SK-N-SH (cell line): ENCODE data around the gene ITGA2B. TPM values are rescaled to one million over a fixed set of nuclear protein-coding genes. Genes with fewer than 3 reads are reported as not detected.

Experiments used
- CTCF ChIA-PET: fragments of 300-600, 350-600 bp; formaldehyde crosslinking; extraction: SDS; loops from one replicate; lab custom pipeline; 2021; lab: Yijun Ruan, JAX
- POLR2A ChIA-PET: fragments of 350-600 bp; sonication (Branson Sonifier 250); formaldehyde crosslinking; extraction: SDS; loops from one replicate; lab custom pipeline; 2020; ENCODE audit warnings: antibody characterized with exemption, inconsistent platforms; lab: Yijun Ruan, JAX
- DNase-seq: peaks from one replicate; pipeline ENCODE4 v3.0.0; 2012
- H2AFZ ChIP-seq: fragments of 200-600 bp; sonication (generic); 2 replicates; pipeline ENCODE4 v1.8.1; 2016; ENCODE audit warnings: antibody characterized with exemption, mild to moderate bottlenecking, low read depth
- H3F3A ChIP-seq: fragments of 200-600 bp; sonication (generic); replicated peaks from 2 replicates; pipeline ENCODE3; 2016; ENCODE audit warnings: antibody characterized with exemption, mild to moderate bottlenecking; ENCODE audit not compliant: insufficient read depth
- H3K27ac ChIP-seq, 2 experiments: fragments of 200-500 bp in 1 of 2; fragments of 200-600 bp in 1 of 2; sonication (Bioruptor generic) in 1 of 2; sonication (generic), shearing (Covaris generic) in 1 of 2; 2 replicates each; pipeline versions ENCODE4 v1.5.1 to v1.6.1; 2014 to 2016; ENCODE audit warnings: low read depth in 2 of 2, inconsistent platforms in 1 of 2, low read length in 1 of 2, mild to moderate bottlenecking in 1 of 2, mixed read lengths in 1 of 2
- H3K27me3 ChIP-seq: fragments of 200-600 bp; sonication (generic), shearing (Covaris generic); 2 replicates; pipeline ENCODE4 v1.6.1; 2016; ENCODE audit warnings: mixed run types; ENCODE audit not compliant: insufficient read depth
- H3K36me3 ChIP-seq, 2 experiments: fragments of 200-500 bp in 1 of 2; fragments of 200-600 bp in 1 of 2; sonication (Bioruptor generic) in 1 of 2; sonication (generic) in 1 of 2; replicated peaks in 1 of 2; 2 replicates each; pipeline versions ENCODE3 to v1.5.1; 2014 to 2016; ENCODE audit warnings: low read length in 1 of 2, mild to moderate bottlenecking in 1 of 2; ENCODE audit not compliant: insufficient read depth in 2 of 2, control insufficient read depth in 1 of 2
- H3K4me1 ChIP-seq, 2 experiments: fragments of 200-500 bp in 1 of 2; fragments of 200-600 bp in 1 of 2; sonication (Bioruptor generic) in 1 of 2; sonication (generic), shearing (Covaris generic) in 1 of 2; 2 replicates each; pipeline versions ENCODE4 v1.5.1 to v1.6.1; 2014 to 2016; ENCODE audit warnings: low read depth in 1 of 2, low read length in 1 of 2, mixed run types in 1 of 2; ENCODE audit not compliant: insufficient read depth in 2 of 2, control insufficient read depth in 1 of 2
- H3K4me2 ChIP-seq: fragments of 200-600 bp; sonication (generic), shearing (Covaris generic); 2 replicates; pipeline ENCODE4 v1.6.1; 2017; ENCODE audit warnings: mixed run types
- H3K4me3 ChIP-seq, 2 experiments: fragments of 200-500 bp in 1 of 2; fragments of 200-600 bp in 1 of 2; sonication (Bioruptor generic) in 1 of 2; sonication (generic), shearing (Covaris generic) in 1 of 2; 2 replicates each; pipeline versions ENCODE4 v1.5.1 to v1.8.1; 2014 to 2016; ENCODE audit warnings: low read depth in 2 of 2, inconsistent platforms in 1 of 2, low read length in 1 of 2, mild to moderate bottlenecking in 1 of 2, mixed read lengths in 1 of 2, moderate library complexity in 1 of 2
- H3K79me2 ChIP-seq: fragments of 200-600 bp; sonication (generic); 2 replicates; pipeline ENCODE4 v1.8.1; 2017; ENCODE audit warnings: mild to moderate bottlenecking; ENCODE audit not compliant: insufficient read depth
- H3K9ac ChIP-seq: fragments of 200-600 bp; sonication (generic); 2 replicates; pipeline ENCODE4 v1.6.1; 2017; ENCODE audit warnings: mixed run types
- H3K9me2 ChIP-seq: fragments of 200-600 bp; sonication (generic); 2 replicates; pipeline ENCODE4 v1.6.1; 2017; ENCODE audit warnings: mixed run types
- H3K9me3 ChIP-seq: fragments of 200-600 bp; sonication (generic); 2 replicates; pipeline ENCODE4 v1.6.1; 2017; ENCODE audit warnings: mixed run types, mild to moderate bottlenecking, moderate library complexity
- H4K20me1 ChIP-seq: fragments of 200-600 bp; sonication (generic); 2 replicates; pipeline ENCODE4 v1.6.1; 2017; ENCODE audit warnings: mild to moderate bottlenecking, mixed run types; ENCODE audit not compliant: insufficient read depth
- ELF1 ChIP-seq: IDR thresholded peaks from 2 replicates; pipeline ENCODE4 v1.4.0; 2012
- EP300 ChIP-seq, 2 experiments: IDR thresholded peaks; 2 replicates each; pipeline versions ENCODE4 v1.4.0 to v1.6.1; 2012; ENCODE audit warnings: borderline replicate concordance in 1 of 2, low read depth in 1 of 2, low read length in 1 of 2
- EZH2phosphoT487 ChIP-seq: fragments of 200-600 bp; sonication (generic); IDR thresholded peaks from 2 replicates; pipeline ENCODE4 v1.6.1; 2017; ENCODE audit warnings: low read depth, mixed run types, mild to moderate bottlenecking, antibody characterized with exemption, moderate library complexity, borderline replicate concordance
- FOSL2 ChIP-seq: IDR thresholded peaks from 2 replicates; pipeline ENCODE4 v1.4.0; 2012; ENCODE audit warnings: low read depth, mild to moderate bottlenecking, moderate library complexity, borderline replicate concordance
- GABPA ChIP-seq: IDR thresholded peaks from 2 replicates; pipeline ENCODE4 v1.4.0; 2012; ENCODE audit warnings: low read depth, mild to moderate bottlenecking
- IRF3 ChIP-seq: fragments of 150-350 bp; IDR thresholded peaks from 2 replicates; pipeline ENCODE4 v1.6.1; 2016; ENCODE audit warnings: mild to moderate bottlenecking, low read depth, low read length
- JUND ChIP-seq: IDR thresholded peaks from 2 replicates; pipeline ENCODE4 v1.4.0; 2012
- POLR2AphosphoS5 ChIP-seq: IDR thresholded peaks from 2 replicates; pipeline ENCODE4 v1.6.1; 2012; ENCODE audit warnings: low read depth, low read length
- RAD21 ChIP-seq: IDR thresholded peaks from 2 replicates; pipeline ENCODE4 v1.6.1; 2012; ENCODE audit warnings: mild to moderate bottlenecking, low read length
- RCOR1 ChIP-seq: fragments of 150-350 bp; IDR thresholded peaks from 2 replicates; pipeline ENCODE4 v1.6.1; 2017; ENCODE audit warnings: antibody characterized with exemption, low read length
- REST ChIP-seq: IDR thresholded peaks from 2 replicates; pipeline ENCODE4 v1.6.1; 2012; ENCODE audit warnings: mild to moderate bottlenecking, low read depth, low read length, moderate library complexity
- RFX5 ChIP-seq: IDR thresholded peaks from 2 replicates; pipeline ENCODE4 v1.6.1; 2012; ENCODE audit warnings: mild to moderate bottlenecking, improper control_type of control experiment, low read length
- SIN3A ChIP-seq: IDR thresholded peaks from 2 replicates; pipeline ENCODE4 v1.6.1; 2012; ENCODE audit warnings: low read depth, mild to moderate bottlenecking, low read length, moderate library complexity, borderline replicate concordance
- TAF1 ChIP-seq: IDR thresholded peaks from 2 replicates; pipeline ENCODE4 v1.6.1; 2012; ENCODE audit warnings: low read depth, mild to moderate bottlenecking, low read length, moderate library complexity, borderline replicate concordance
- TEAD4 ChIP-seq: IDR thresholded peaks from 2 replicates; pipeline ENCODE4 v1.4.0; 2012; ENCODE audit warnings: mild to moderate bottlenecking, borderline replicate concordance; ENCODE audit not compliant: insufficient read depth
- YY1 ChIP-seq: IDR thresholded peaks from 2 replicates; pipeline ENCODE4 v1.4.0; 2012; ENCODE audit warnings: low read depth, mild to moderate bottlenecking
- ZBTB33 ChIP-seq: IDR thresholded peaks from 2 replicates; pipeline ENCODE4 v1.4.0; 2012; ENCODE audit warnings: low read depth, borderline replicate concordance
- WGBS: methylation state at CpG from one replicate; pipeline ENCODE4 v1.1.6; 2017; ENCODE audit warnings: low lambda C conversion rate; 5-methylcytosine and 5-hydroxymethylcytosine counted together
- polyA plus RNA-seq, 3 experiments: library from polyadenylated mRNA; depleted of rRNA; stranded (reverse); fragments of >200 nt; gene quantifications; 2 replicates each; pipeline ENCODE4 v1.2.3, GENCODE V29; 2012
- TF ChIP-seq, protein P1 (sequence below): fragments of 200-600 bp; sonication (generic); IDR thresholded peaks from 2 replicates; pipeline ENCODE4 v1.6.1; 2017; ENCODE audit warnings: antibody characterized with exemption, mild to moderate bottlenecking, moderate library complexity
- TF ChIP-seq, protein P2 (sequence below): fragments of 150-350 bp; IDR thresholded peaks from 2 replicates; pipeline ENCODE4 v1.6.1; 2017; ENCODE audit warnings: antibody characterized with exemption, low read length, low read depth, borderline replicate concordance
- TF ChIP-seq, protein P3 (sequence below): IDR thresholded peaks from 2 replicates; pipeline ENCODE4 v1.4.0; 2012; ENCODE audit warnings: low read depth, borderline replicate concordance

ITGA2B gene
- polyA plus RNA-seq, 1 of the 3 experiments (the other 2 are of a cell fraction), result 1.3 TPM

GRCh38 chr17:44327715-44328449 is 61.6 kb downstream of the ITGA2B start:
- Histone ChIP-seq H2AFZ (no peak overlapping the region), H3K27ac (no peak overlapping the region), H3K27me3 (no peaks in the 10 kb centered on the region), H3K4me2 (no peak overlapping the region), H4K20me1 (no peaks in the 10 kb centered on the region), H3F3A (peaks cover 9% of the 10 kb centered on the region), H3K9me2 (no peaks in the 10 kb centered on the region), H3K36me3 (no peaks in the 10 kb centered on the region), H3K4me3 (no peak overlapping the region), H3K79me2 (peaks cover 12% of the 10 kb centered on the region), H3K9me3 (no peaks in the 10 kb centered on the region), H3K9ac (no peak overlapping the region), H3K4me1 (peaks cover 0 to 15% of the 10 kb centered on the region in 2 experiments; a peak in 1 of 4 replicates)
- POLR2A ChIA-PET, result interaction anchor here (1.8 kb wide), 1 partner anchor 108 kb away, joined by 6 read pairs; the partner anchor contains the start of gene UBTF
- DNase-seq, result no peak
- no peak for TF ChIP-seq ELF1
- no peak for TF ChIP-seq RAD21
- no peak for TF ChIP-seq EP300 (IDR thresholded peaks at IDR 0.05; ENCODE audit: borderline replicate concordance in 1 of 2, low read depth in 1 of 2, low read length in 1 of 2)
- TF ChIP-seq, protein P1, sequence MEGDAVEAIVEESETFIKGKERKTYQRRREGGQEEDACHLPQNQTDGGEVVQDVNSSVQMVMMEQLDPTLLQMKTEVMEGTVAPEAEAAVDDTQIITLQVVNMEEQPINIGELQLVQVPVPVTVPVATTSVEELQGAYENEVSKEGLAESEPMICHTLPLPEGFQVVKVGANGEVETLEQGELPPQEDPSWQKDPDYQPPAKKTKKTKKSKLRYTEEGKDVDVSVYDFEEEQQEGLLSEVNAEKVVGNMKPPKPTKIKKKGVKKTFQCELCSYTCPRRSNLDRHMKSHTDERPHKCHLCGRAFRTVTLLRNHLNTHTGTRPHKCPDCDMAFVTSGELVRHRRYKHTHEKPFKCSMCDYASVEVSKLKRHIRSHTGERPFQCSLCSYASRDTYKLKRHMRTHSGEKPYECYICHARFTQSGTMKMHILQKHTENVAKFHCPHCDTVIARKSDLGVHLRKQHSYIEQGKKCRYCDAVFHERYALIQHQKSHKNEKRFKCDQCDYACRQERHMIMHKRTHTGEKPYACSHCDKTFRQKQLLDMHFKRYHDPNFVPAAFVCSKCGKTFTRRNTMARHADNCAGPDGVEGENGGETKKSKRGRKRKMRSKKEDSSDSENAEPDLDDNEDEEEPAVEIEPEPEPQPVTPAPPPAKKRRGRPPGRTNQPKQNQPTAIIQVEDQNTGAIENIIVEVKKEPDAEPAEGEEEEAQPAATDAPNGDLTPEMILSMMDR, result no peak
- TF ChIP-seq, protein P2, sequence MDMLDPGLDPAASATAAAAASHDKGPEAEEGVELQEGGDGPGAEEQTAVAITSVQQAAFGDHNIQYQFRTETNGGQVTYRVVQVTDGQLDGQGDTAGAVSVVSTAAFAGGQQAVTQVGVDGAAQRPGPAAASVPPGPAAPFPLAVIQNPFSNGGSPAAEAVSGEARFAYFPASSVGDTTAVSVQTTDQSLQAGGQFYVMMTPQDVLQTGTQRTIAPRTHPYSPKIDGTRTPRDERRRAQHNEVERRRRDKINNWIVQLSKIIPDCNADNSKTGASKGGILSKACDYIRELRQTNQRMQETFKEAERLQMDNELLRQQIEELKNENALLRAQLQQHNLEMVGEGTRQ, result no peak
- no peak for TF ChIP-seq YY1
- no peak for TF ChIP-seq GABPA
- no peak for TF ChIP-seq IRF3
- no peak for TF ChIP-seq EZH2phosphoT487
- TF ChIP-seq SIN3A, result no peak
- no peak for TF ChIP-seq TAF1
- no peak for TF ChIP-seq ZBTB33
- TF ChIP-seq FOSL2, result no peak
- TF ChIP-seq REST, result no peak
- no peak for TF ChIP-seq TEAD4
- TF ChIP-seq, protein P3, sequence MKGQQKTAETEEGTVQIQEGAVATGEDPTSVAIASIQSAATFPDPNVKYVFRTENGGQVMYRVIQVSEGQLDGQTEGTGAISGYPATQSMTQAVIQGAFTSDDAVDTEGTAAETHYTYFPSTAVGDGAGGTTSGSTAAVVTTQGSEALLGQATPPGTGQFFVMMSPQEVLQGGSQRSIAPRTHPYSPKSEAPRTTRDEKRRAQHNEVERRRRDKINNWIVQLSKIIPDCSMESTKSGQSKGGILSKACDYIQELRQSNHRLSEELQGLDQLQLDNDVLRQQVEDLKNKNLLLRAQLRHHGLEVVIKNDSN, result no peak
- TF ChIP-seq RCOR1, result no peak
- no peak for TF ChIP-seq POLR2AphosphoS5
- TF ChIP-seq RFX5, result no peak
- TF ChIP-seq JUND, result no peak
- 84% methylated on average over 7 of the region's 7 CpGs for WGBS
- CTCF ChIA-PET, result interaction anchor here (1.0 to 1.4 kb wide), 6 partner anchors 18 to 118 kb away, joined by 3 to 6 read pairs (median 5); partner anchors contain the start of genes FAM171A2 and GRN
